Measurements from ENCODE around the gene TCF7L1.

Gene TCF7L1

DNA sequence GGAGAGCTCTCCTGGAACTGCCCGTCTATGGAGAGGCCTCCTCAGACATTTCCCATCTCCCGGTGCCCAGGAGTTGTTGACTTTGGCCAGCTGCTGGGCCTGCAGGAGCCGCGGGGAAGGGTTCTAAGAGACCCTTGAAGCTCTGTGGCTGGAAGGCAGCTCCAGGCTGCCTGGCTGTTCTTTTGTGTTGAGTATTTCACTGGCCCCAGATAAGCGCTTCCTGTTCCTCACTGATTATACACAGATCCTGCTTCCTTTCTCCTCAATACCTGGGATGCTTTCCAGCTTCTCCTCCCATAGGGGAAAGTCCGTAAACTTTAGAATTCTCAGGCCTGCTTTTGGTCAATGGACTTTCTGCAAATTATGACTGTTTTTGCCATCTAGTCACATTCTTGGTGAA is 136.8 kb downstream of the TCF7L1 start:
- DNase-seq (ENCODE audit: insufficient read length, low spot score) (no peak), FAIRE-seq (no peak)

DNA sequence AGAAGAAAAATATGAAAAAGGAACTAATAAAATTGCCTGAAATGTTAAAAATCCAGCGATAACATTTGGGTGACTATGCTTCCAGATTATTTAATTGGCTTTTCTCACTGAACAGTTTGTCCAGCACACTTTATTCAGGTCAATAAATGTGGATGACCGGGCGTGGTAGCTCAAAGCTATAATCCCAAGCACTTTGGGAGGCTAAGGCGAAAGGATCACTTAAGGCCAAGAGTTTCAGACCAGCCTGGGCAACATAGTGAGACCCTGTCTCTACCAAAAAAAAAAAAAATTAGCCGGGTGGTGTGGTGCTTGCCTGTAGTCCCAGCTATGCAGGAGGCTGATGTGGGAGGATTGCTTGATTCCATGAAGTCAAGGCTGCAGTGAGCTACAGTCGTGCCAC is 139.2 kb downstream of the TCF7L1 start:
- FAIRE-seq (no peak), DNase-seq (ENCODE audit: insufficient read length, low spot score) (no peak)

DNA sequence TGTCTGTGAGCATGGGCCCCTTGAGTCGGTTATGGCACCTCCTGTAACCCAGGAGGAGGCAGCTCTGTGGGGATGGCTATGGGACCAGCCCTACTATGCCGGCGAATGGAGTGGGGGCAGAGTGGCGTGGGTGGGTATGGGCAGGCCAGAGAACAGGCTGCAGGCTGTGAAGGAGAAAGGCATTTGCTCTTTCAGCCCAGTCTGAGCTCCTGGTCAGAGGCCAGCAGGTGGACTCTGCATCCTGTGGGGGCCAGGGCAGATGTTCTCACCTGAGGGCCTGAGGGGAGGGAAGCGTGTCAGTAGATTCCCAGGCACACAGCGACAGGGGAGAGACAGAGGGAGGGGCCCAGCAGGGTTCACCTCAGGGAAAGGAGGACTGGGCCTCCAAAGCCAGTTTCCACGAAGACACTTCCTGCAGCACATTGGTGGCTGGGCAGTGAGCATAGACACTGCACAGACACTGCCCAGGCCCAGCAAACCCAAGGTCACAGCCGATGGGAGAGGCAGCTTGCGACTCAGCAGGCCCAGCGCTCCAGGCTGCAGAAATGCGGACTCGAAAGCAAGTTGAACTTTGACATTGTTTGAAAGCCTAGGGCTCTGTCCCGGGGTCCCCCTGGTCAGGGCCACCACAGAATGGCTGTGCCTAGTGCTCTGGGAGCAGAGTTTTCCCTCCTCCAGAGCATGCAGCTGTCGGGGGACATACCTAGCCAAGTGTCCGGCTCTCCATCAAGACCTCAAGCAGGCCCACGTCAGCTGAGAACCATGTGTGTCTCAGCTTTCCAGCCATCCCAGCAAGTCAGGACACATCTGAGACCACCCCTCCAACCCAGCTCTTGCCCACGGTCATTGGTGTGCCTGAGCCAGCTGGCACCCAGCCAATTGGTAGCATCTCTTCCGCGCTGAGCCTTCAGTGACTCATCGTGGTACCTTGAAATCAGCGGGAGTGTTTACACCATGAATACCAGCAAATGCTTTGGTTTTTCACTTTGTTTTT is 140.8 kb downstream of the TCF7L1 start:
- DNase-seq (ENCODE audit: insufficient read length, low spot score) (no peak), FAIRE-seq (no peak)

DNA sequence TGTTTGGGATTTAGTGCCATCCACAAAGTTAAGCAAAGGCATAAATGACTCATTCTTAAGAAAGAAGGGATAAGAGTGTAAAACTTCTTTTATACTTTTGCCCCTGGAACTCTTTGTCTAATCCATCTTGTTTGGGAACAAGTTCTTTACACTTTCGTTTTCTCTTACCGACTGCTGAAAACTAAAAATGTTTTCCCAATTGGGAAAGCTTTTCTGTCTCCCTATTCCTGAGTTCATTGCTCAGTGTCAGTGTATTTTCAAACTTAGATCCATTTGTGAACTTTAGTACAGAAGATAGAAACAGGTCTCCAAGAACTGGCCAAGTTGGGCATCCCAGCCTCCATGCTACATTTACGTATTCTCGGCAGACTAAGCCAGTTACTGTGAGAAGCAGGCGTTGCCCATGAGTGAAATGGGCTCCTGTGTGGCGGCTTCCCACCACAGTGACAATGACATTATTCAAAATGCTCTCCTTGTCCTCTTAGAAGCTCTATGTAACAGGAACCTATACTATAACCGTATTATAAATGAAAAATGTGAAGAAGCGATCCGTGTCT is 142.9 kb downstream of the TCF7L1 start:
- DNase-seq (ENCODE audit: insufficient read length, low spot score) (no peak), FAIRE-seq (no peak)

DNA sequence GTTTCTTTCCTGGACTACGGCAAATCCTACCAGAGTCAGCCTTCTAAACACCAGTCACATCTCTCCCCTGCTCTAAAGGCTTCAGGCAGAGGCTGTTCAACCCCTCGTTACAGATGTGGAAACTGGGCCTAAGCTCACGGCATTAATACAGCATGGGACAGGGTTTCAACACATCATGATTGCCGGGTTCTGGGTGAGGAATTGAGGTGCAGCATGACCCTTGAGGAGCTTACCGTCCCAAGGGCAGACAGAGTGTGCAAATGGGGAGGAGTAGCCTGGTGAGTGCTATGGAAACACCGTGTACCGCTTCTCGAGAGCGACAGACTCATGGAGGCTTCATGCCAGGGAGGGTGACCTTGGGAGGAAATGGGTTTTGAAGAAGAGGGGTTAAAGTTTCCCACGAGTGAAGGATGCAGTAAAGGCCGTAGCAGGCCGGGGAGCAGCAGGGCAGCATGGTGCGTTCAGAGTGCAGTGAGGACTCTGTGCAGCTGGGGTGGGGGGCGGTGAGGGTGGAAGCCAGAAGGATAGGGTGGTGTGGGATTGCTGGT is 143.5 kb downstream of the TCF7L1 start:
- FAIRE-seq, result no peak
- no peak for DNase-seq (ENCODE audit: insufficient read length, low spot score)

DNA sequence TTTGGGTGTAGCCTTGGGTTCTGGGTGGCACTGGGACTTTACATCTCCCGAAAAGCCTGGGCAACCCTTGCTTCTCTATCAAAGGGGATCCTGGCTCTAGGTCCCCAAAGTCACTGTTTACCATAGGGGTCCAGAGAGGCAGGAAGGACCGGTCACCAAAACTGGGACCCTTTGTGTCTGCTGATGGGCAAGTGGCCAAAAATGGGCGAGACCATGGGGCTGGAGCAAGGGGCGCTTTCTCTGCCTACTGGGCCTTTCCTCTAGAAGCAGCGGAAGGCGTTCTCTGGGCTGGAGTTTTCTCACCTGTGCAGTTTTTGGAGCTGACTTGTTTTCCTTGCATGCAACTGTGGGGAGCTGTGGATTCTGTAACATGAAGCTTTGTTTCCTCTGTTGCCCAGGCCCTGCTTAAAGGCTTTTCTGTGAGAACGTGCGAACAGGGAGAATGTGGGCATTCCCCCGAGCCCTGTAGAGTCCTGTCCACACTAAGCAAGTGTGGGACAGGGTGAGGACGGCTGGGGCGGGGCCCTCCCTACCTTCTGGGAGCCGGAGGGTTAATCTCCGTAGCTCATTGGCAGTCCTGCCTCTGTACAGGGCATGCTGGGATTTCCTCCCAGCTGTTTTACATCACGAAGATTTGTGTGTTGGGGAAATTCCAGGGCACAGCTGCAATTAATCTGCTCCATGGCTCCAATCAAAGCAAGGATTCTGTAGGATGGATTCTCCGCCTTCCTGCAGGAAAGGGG is 144.4 kb downstream of the TCF7L1 start:
- DNase-seq (ENCODE audit: insufficient read length, low spot score), result no peak
- FAIRE-seq, result no peak

DNA sequence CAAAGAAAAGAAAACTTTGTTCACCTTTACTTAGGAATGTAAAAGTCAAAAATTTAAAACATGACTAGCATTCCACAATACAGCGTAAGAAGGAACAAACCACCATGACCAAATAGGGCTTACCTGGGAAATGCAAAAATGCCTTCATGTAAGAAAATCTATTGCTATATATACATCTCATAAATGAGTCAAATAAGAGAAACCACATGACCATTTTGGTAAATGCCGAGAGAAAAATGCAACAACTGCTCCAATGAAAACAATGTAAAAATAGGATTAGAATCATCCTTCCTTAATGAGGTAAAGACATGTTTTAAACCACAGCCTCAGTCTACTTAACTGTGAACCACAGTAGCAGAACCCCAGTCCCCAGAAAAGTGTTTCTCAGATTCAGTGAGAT is 145.2 kb downstream of the TCF7L1 start:
- no peak for DNase-seq (ENCODE audit: insufficient read length, low spot score)
- no peak for FAIRE-seq

DNA sequence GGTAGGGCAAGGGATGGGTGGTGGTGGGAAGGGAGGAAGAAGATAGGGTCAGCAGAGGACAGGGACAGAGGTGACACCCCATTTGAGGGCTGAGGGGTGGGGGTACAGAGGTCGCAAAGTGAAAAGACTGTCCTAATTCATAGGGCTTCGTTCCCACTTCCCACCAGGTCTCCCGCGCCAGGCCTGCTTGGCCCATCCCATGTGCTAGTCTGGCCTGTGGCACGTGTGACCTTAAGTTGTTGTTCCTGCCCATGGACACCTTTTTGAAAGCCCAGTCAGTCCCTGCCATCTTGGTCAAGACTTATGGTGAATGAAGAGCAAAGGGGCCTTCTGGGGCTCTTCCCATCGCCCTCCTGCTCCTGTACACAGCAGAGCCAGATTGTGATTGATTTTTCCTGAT is 148.4 kb downstream of the TCF7L1 start:
- DNase-seq (ENCODE audit: insufficient read length, low spot score) (no peak), FAIRE-seq (no peak)

DNA sequence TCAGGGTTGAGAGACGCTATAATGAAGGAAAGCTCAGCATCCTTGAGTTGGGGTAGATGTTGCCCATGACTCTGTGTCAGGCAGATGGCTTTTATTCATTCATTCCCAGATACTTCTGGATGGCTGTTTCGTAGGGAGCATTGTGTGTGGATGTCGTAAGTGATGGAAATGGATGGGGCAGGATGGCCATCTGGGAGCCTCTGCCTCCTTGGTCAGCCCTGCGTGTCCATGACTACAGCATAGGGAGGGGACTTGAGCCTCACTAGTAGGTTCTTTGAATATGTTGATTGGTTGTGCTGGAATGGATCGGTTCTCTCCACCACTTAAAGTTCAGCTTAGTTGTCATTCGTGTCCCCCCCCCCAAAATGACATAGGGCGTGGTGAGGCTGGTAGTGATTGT is 149.7 kb downstream of the TCF7L1 start:
- DNase-seq (ENCODE audit: insufficient read length, low spot score) (no peak), FAIRE-seq (no peak)

DNA sequence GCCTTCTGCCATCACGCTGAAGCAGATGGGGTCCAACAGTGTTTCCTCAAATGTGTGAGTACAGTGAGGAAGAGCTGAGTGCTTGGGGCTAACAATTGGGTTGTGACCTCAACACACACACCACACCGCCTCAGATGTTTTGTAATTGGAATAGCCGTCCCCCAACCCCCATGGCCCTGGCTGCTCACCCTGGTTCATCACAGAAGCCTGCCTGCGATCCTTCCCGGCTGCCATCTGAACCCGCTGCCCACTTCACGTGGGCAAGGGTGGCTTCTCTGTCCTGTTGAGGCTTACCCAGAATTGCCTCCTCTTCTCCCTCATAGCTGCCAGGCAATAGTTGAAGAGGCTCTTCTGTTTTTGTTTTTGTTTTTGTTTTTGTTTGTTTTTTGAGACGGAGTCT is 150.4 kb downstream of the TCF7L1 start:
- FAIRE-seq, result no peak

DNA sequence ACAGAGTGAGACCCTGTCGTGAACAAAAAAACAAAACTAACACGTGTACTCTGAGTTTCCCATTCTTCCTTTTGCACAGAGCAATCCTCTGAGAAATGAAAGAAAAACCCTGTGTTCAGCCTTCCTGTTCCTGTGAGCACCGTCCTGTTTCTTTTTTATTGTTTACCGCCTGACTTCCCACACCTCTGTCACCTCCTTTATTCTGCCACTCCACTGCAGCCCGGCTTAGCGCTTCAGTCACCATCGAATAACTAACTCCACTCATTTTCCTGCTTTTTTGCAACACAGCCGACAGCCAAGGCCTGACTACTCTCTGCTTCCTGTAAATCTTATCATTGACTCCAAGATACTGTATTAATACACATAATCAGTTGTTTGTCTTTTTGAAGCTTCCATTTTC is 153.7 kb downstream of the TCF7L1 start:
- DNase-seq (ENCODE audit: insufficient read length, low spot score) (no peak), FAIRE-seq (no peak)

More for the DNA sequence above, 150.4 kb downstream of the TCF7L1 start:
- DNase-seq (ENCODE audit: insufficient read length, low spot score), result no peak

DNA sequence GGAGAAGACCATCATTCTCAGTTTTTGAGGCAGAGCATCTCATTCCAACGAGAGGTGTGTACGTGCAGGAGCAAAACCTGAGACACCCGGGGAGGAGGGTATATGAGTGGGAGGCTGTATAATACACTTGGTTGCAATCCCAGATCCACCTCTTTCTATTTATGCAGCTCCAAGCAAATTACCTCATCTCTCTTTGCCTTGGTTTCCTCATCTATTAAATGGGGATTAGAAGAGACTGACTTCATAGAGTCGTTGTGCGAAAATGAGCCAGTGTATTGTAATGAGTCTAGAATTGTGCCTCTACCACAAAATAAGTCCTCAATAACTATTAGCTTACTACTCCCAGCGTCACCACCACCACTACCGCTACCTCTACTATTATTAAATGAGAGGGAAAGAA is 154.5 kb downstream of the TCF7L1 start:
- DNase-seq (ENCODE audit: insufficient read length, low spot score), result no peak
- FAIRE-seq, result no peak

DNA sequence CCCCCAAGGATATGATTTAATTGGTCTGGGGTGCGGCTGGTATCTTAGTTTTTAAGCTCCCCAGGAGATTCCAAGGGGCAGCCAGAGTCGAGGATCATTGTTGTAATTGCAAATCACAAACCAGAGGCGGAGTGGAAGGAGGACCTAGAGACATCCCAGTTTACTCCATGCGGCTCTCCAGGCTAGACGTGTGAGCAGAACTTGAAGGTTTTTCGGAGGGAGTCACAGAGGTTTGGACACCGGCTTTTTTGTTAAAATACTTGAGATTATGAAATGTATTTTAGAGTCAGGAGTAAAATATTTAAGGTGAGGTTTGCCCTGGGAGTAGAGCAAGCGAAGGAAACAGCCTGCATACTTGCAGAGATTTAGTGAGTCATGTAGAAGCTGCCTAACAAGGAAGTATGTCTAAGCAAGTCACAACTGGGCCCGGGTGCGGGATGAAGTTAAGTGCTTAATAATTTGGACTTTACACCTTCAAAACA is 155.1 kb downstream of the TCF7L1 start:
- no peak for DNase-seq (ENCODE audit: insufficient read length, low spot score)
- no peak for FAIRE-seq

DNA sequence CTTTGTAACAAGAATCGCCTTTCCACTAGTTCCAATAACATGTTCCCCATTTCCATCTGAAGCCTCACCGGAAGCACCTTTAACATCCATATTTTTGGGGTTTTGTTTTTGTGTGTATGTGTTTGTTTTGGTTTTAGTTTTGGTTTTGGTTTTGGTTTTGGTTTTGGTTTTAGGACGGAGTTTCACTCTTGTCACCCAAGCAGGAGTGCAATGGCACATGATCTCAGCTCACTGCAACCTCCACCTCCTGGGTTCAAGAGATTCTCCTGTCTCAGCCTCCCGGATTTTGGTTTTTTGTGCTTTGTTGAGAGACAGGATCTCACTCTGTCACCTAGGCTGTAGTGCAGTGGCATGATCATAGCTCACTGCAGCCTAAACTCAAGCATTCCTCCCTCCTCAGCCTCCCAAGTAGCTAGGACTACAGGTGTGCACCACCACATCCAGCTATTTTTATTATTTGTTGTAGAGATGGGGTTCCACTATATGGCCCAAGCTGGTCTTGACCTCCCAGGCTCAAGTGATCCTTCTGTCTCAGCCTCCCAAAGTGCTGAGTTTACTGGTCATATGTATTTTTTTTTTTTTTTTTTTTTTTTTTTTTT is 158.3 kb downstream of the TCF7L1 start:
- no peak for FAIRE-seq

DNA sequence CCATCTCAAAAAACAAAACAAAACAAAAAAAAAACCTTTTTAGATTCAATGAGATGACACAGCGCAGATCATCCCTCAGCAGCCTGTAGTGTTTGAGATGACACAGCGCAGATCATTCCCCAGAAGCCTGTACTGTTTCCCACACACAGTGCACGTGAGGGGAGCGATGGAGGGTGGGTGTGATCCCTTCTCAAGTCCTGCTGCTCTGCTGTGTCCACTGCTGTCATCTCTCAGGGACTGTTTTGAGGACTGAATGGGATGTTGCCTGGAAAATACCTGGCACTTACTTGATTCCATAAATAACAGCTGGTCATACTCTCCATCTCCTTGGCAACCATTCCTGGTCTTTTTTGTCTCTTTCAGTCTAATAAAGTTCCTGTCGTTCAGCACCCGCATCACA is 168.9 kb downstream of the TCF7L1 start:
- FAIRE-seq (no peak), DNase-seq (ENCODE audit: insufficient read length, low spot score) (no peak)

More for the DNA sequence above, 158.3 kb downstream of the TCF7L1 start:
- DNase-seq (ENCODE audit: insufficient read length, low spot score), result no peak

DNA sequence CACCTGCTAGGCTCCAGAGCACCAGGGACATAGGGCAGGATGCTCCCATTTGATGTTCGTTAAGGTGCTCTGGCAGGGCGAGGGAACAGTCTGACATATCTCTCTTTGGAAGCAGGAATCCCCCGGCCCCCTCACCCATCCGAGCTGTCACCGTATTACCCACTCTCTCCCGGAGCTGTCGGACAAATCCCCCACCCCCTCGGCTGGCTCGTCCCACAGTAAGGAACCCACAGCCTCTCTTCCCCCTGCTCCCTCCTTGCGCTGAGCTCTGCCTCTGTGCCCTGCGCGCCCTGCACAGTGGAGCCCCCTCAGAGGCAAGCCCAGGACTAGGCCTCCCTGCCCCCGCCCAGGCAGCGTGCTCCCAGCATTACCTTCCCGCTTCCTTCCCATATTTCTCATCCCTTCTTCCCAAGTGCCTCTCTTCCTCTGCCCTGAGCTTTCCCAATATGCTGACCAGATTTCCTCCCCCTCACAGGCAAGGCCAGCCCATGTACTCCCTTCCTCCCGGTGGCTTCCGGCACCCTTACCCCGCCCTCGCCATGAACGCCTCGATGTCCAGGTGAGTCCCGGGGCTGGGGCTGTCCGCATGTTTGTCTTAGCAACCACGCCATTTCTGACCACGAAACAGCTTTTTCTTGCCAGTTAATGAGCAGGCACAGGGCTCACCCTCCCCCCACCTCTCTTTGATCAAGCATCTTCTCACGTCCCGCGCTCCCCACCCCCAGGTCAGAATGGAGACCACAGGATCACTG is 170.8 kb downstream of the TCF7L1 start:
- FAIRE-seq (no peak), DNase-seq (ENCODE audit: insufficient read length, low spot score) (no peak)

DNA sequence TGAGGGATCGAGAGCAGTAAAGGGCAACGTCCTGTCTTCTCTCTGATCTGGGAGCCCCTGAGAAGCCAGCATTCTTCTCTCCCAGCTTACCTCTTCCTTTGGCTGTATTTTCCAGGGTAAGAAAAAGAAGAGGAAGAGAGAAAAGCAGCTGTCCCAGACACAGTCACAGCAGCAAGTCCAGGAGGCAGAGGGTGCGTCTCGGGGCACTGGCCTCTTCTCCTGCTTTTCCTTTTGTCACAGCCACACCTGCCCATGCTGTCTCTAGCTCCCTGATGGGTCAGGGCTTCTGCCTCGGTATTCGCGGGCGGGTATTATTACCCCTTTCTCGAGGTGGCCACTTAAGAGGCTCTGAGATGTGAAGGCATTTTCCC is 174.3 kb downstream of the TCF7L1 start:
- FAIRE-seq, result no peak
- no peak for DNase-seq (ENCODE audit: insufficient read length, low spot score)

DNA sequence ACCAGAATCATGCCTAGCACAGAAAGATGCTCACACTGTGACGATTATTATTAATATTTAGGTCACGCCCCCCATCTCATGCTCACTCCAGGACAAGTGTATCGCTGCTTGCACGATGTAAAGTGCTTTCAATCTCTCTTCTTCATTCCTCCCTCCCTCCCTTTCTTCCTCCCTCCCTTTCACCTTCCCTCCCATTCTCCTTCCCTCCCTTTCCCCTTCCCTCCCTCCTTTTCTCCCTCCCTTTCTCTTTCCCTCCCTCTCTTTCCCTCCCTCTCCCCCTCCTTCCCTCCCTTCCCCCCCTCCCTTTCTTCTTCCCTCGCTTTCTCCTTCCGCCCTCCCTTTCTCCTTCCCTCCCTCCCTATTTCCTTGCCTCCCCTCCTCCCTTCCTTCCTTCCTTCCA is 175.0 kb downstream of the TCF7L1 start:
- FAIRE-seq (no peak), DNase-seq (ENCODE audit: insufficient read length, low spot score) (no peak)

DNA sequence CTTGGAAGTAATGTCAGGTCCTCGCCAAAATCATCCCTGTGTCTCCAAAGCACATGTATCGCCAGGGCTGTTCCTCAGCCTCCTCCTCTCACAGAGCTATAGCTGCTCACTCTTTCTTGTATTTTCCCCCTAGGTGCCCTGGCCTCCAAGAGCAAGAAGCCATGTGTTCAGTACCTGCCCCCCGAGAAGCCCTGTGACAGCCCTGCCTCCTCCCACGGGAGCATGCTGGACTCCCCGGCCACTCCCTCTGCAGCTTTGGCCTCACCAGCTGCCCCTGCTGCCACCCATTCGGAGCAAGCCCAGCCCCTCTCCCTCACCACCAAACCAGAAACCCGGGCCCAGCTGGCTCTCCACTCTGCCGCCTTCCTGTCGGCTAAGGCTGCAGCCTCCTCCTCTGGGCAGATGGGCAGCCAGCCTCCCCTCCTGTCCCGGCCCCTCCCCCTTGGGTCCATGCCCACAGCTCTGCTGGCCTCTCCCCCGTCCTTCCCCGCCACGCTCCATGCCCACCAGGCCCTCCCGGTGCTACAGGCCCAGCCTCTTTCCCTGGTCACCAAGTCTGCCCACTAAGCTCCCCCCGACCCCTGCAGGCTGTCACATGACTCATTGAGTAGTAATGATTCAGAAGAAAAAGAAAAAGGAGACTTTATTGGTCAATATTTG is 175.8 kb downstream of the TCF7L1 start:
- DNase-seq (ENCODE audit: insufficient read length, low spot score), result no peak
- no peak for FAIRE-seq

Data from GM19239 (cell line).